ENCODE data around the gene RAB11A.

Gene RAB11A

DNA sequence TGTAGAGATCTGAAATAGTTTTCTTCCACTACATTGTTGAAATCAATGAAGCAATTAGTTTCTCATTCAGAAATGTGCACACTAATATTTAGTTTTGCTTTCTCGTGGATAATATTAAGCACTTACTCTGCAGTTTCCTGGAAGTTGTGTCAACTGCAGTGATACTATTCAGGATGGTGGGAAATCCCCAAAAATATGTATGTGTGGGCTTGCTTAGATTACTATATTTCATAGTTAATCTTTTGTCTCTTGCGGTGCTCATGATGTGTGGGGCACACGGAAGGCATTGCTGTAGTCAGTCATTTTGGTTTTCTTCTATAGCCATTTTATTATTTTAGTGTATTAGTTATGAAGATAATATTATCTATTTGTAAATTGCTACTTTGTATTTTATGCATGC lies 19.7 kb downstream of the RAB11A start:
- DNase-seq, result no peak

DNA sequence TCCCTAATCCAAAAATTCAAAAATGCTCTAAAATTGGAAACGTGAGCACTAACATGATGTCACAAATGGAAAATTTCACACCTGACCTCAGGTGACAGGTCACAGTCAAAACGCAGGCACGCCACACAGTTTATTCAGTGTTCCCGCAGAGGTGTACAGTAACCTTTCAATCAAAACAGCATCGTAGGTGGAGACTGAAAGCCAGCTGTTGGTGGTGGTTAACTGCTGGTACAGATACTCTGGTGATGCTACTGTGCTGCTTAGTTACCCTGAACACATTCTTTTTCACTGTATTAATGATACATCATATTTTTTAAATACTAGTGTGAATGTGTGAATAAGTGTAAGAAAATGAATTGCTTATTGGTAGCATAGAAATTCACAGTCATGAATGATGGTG lies 23.8 kb downstream of the RAB11A start:
- no peak for DNase-seq

GRCh38 chr15:65896236-65896635 lies 26.9 kb downstream of the RAB11A start:
- no peak for DNase-seq

GRCh38 chr15:65900488-65900887 lies 31.2 kb downstream of the RAB11A start:
- DNase-seq, result no peak

GRCh38 chr15:65901336-65901735 lies 32.0 kb downstream of the RAB11A start:
- DNase-seq, result no peak

DNA sequence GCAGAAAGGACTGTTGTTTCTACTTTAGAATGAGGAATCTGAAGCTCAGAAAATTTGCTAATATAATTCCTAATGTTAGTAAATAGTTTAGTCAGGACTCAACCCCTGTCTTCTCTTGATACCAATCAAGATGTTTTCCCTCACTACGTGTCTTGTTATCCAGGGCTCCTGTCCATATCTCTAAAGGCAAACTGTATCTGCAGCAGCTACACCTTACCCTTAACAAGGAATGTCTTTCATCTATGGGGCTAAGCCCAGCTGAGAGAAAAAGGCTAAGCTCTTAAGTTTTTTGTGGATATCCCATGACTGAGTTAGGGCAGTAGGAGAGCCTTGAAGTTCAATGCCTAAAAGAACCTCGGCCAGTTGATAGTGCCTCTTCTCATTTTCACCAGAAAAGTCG lies 32.5 kb downstream of the RAB11A start:
- DNase-seq, result no peak

- DNase-seq, result peak; percentile 91
These were observed 33.1 kb downstream of the RAB11A start for GRCh38 chr15:65902373-65902772.

- peak; percentile 88 for DNase-seq
These were observed 34.2 kb downstream of the RAB11A start for GRCh38 chr15:65903296-65904073.

DNA sequence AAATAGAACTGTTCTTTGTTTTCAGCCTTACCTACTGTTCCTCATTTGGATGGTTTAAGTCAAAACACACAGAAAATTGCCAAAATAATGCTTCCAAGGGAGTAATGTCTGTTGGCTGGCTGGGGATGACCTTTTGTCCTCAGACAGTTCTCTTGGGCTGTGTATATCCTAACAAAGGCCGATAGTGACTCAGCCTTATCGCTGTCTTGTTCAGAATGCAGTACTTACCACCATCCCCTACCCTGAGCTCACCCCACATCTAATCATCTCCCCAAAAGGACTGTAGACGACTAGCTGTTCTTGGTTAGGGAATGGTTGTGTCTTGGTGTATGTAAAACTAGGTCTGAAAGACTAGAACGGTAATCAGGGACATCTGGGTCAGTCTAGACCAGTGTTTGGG lies 35.0 kb downstream of the RAB11A start:
- DNase-seq, result no peak

DNA sequence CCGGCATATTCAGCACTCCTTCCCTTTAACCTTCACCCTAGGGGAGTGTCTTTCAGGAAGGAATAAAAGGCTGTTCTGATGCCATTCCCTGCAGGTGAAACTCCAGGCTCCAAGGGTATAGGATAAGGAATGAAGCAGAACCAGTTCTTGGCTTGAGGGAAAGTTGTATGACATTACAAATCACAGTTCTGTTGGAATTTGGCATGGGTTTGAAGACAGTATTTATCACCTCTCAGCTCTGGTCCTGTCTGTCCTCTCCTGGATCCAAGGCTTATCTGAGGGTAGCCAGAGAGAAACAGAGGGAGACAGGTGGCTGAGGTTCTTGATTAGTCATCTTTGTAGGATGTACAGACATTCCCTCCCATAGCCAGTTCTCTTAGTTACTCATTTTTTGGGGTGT lies 37.1 kb downstream of the RAB11A start:
- peak; percentile 81 for DNase-seq

DNA sequence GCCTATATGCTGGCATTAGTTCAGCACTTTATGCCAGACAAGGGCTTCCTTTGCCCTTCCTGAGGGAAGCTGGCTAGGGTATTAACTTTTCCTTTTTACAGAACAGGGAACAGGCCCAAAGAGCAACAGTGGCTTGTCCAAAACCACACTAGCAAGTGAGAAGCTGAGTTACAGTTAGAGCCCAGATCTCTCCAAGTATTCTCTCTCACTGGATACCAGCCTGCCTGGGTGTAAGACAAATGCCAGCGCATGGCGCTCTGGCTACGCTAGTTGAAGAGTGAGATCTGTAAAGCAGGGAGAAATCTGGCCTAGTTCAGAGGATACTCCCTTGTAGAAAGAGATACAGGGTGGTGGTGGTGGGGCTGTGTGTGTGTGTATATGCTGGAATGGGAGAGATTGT lies 38.4 kb downstream of the RAB11A start:
- no peak for DNase-seq

GRCh38 chr15:65908876-65909275 lies 39.6 kb downstream of the RAB11A start:
- no peak for DNase-seq

DNA sequence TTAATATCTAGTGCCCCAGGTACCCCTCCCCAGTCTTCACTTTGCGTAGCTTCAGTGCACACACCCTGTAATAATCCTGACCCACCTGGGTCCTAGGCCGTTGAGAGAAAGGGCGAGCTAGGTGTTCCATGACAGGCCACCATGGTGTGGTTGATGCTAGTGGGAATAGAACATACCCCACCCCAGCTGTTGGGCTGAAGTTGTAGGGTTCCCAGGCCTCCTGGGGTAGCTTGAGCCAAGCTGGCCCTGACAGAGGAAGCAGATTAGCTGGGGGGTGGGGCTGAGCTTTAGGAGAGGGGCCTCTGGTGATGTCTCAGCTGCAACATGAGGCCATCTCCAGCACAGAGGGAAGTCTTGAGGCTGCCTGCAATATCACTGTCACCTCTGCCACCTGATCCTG lies 40.5 kb downstream of the RAB11A start:
- no peak for DNase-seq

DNA sequence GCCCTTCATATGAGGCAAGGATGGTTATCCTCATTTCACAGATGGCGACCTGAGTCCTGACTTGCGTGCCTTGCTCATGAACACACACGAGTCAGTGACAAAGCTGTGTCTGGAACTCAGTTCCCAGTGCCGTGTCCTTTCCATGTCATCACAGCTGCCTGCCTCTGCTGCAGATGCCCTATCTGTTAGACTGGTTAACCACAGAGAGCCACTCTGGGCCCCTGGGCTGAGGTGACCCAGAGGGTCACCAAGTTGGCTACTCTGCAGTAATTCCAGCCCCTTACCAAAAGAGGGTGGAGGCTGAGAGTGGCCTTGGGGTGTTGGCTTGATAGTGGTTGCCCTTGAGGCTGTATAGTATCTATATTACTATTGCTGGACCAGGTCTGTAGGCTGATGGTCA lies 41.0 kb downstream of the RAB11A start:
- DNase-seq, result no peak

- DNase-seq, result no peak
These were observed 42.9 kb downstream of the RAB11A start for GRCh38 chr15:65912235-65912634.

- DNase-seq, result peak; percentile 32
These were observed 44.4 kb downstream of the RAB11A start for GRCh38 chr15:65913631-65914199.

DNA sequence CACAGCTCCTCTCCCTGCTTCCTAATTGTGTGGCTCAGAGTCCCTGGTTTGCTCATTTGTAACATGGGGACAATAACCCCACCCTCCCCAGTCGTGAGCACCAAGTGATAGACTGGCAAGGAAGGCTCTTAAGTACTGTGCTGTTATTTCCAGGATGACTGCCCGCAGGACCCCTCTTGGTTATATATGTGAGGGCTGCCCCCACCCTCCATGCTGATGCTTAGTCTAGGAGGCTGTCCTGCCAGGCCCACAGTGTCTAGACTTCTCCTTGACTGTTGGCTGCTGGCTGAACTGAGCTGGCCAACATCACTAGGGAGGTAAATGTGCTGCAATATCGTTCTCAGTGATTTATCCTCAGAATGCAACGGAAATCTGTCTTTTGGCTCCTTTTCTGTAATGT lies 45.1 kb downstream of the RAB11A start:
- peak; percentile 45 for DNase-seq

GRCh38 chr15:65914981-65915925 lies 46.0 kb downstream of the RAB11A start:
- peak; percentile 39 for DNase-seq

DNA sequence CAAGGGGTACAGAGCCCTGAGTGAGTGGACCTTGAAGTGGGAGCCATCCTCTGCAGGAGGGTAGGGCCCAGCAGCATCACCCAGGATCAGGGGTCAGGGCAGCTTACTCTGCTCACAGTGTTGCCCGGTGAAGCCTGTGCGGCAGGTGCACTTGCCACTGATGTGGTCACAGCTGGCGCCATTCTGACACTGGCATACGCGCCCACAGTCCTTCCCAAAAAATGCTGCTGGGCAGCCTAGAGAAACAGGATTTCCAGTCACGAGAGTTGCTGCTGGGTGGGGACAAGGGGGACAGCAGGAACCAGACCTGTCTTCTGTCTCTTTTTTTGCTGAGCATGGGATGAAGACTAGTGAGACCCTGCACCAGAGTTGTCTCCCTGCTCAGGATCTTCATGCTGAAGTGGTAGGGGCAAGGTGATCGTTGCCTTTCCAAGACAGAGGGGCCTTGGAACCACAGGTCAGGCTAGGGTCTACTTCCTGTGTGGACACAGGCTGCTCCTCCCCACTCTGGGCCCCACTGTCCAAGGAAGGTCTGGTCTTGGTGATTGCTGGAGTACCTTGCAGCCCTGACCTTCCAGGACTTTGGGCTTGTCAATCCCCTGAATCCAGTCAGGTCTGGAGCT lies 46.9 kb downstream of the RAB11A start:
- peak; percentile 41 for DNase-seq

GRCh38 chr15:65916664-65917406 lies 47.5 kb downstream of the RAB11A start:
- peak; percentile 92 for DNase-seq

DNA sequence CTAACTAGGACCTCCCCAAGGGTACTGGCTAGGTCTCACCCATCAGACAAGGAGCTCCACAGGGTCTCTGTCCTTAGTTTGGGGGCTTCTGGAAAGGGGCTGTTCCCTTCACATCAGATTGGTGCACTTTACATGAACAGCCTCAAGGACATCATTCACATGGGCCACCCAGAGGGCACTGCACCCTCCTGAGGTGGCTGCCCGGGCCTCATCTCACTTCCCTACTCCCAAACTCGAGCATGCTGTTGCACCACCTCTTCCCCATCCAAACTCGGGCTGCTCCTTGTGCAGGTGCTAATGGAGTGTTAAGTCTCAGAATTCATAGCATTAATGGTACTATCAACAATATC lies 48.1 kb downstream of the RAB11A start:
- DNase-seq, result no peak

GRCh38 chr15:65917936-65918335 lies 48.6 kb downstream of the RAB11A start:
- no peak for DNase-seq

Measured in islet precursor cell (in vitro differentiated cells).